ENCODE measurements around the gene TTYH1. TPM values are rescaled to one million over a fixed set of nuclear protein-coding genes. Genes with fewer than 3 reads are reported as not detected.
"Not testable (repeated sequence)": the region's sequence is repeated elsewhere in the genome, so short reads cannot be mapped to it uniquely, and the experiment has no call there.

TTYH1 gene
- polyA plus RNA-seq (2012; ENCODE audit: missing spikeins): 1.5 TPM

- DNase-seq (ENCODE audit: insufficient read length): no peak
- TF ChIP-seq TAF1 (IDR thresholded peaks at IDR 0.05; ENCODE audit: borderline replicate concordance, low read depth, low read length) (no peak), POLR2AphosphoS5 (IDR thresholded peaks at IDR 0.05; ENCODE audit: low read depth, low read length) (no peak), POLR2A (IDR thresholded peaks at IDR 0.05; ENCODE audit: low read depth, low read length) (no peak)
- no peak for FAIRE-seq
These were observed at the start of gene TTYH1 for GRCh38 chr19:54415208-54415900. TSS of gene TTYH1 (plus strand) at chr19:54415464. CDS start at chr19:54415553, 89 bp downstream.

- not testable (repeated sequence) for FAIRE-seq; DNase-seq (ENCODE audit: insufficient read length)
These were observed 49.5 kb upstream of the TTYH1 start for GRCh38 chr19:54365798-54366197.

GRCh38 chr19:54366811-54367210 is 48.5 kb upstream of the TTYH1 start:
- TF ChIP-seq POLR2AphosphoS5 (IDR thresholded peaks at IDR 0.05; ENCODE audit: low read depth, low read length) (no peak), POLR2A (IDR thresholded peaks at IDR 0.05; ENCODE audit: low read depth, low read length) (no peak), TAF1 (IDR thresholded peaks at IDR 0.05; ENCODE audit: borderline replicate concordance, low read depth, low read length) (no peak)
- DNase-seq (ENCODE audit: insufficient read length) (no peak), FAIRE-seq (no peak)

GRCh38 chr19:54369082-54369687 is 46.1 kb upstream of the TTYH1 start:
- DNase-seq (ENCODE audit: insufficient read length) (no peak), FAIRE-seq (no peak)
- TF ChIP-seq POLR2AphosphoS5 (IDR thresholded peaks at IDR 0.05; ENCODE audit: low read depth, low read length) (no peak), POLR2A (IDR thresholded peaks at IDR 0.05; ENCODE audit: low read depth, low read length) (no peak), TAF1 (IDR thresholded peaks at IDR 0.05; ENCODE audit: borderline replicate concordance, low read depth, low read length) (no peak)

GRCh38 chr19:54369688-54370433 is 45.4 kb upstream of the TTYH1 start:
- not testable (repeated sequence) for DNase-seq (ENCODE audit: insufficient read length)
- peak; percentile 27 for FAIRE-seq

GRCh38 chr19:54370434-54370796 is 44.8 kb upstream of the TTYH1 start:
- not testable (repeated sequence) for DNase-seq (ENCODE audit: insufficient read length); FAIRE-seq

- not testable (repeated sequence) for FAIRE-seq; DNase-seq (ENCODE audit: insufficient read length)
These were observed 43.8 kb upstream of the TTYH1 start for GRCh38 chr19:54371453-54371852.

- DNase-seq (ENCODE audit: insufficient read length) (no peak), FAIRE-seq (no peak)
- TF ChIP-seq POLR2A (IDR thresholded peaks at IDR 0.05; ENCODE audit: low read depth, low read length): no peak
- TF ChIP-seq POLR2AphosphoS5 (IDR thresholded peaks at IDR 0.05; ENCODE audit: low read depth, low read length): no peak
- no peak for TF ChIP-seq TAF1 (IDR thresholded peaks at IDR 0.05; ENCODE audit: borderline replicate concordance, low read depth, low read length)
These were observed 41.3 kb upstream of the TTYH1 start for GRCh38 chr19:54373781-54374631.

- not testable (repeated sequence) for FAIRE-seq; DNase-seq (ENCODE audit: insufficient read length)
These were observed 39.9 kb upstream of the TTYH1 start for GRCh38 chr19:54375181-54375938.

- no peak for FAIRE-seq
- DNase-seq (ENCODE audit: insufficient read length): no peak
- TF ChIP-seq TAF1 (IDR thresholded peaks at IDR 0.05; ENCODE audit: borderline replicate concordance, low read depth, low read length): no peak
- no peak for TF ChIP-seq POLR2AphosphoS5 (IDR thresholded peaks at IDR 0.05; ENCODE audit: low read depth, low read length)
- no peak for TF ChIP-seq POLR2A (IDR thresholded peaks at IDR 0.05; ENCODE audit: low read depth, low read length)
These were observed 38.5 kb upstream of the TTYH1 start for GRCh38 chr19:54376610-54377285.

GRCh38 chr19:54379187-54379678 is 36.0 kb upstream of the TTYH1 start:
- no peak for FAIRE-seq
- no peak for TF ChIP-seq TAF1 (IDR thresholded peaks at IDR 0.05; ENCODE audit: borderline replicate concordance, low read depth, low read length)
- TF ChIP-seq POLR2AphosphoS5 (IDR thresholded peaks at IDR 0.05; ENCODE audit: low read depth, low read length): no peak
- no peak for TF ChIP-seq POLR2A (IDR thresholded peaks at IDR 0.05; ENCODE audit: low read depth, low read length)
- no peak for DNase-seq (ENCODE audit: insufficient read length)
